GM12875 (cell line): ENCODE results near the gene STX8.

Source experiments
- H3K4me3 ChIP-seq: one replicate; pipeline ENCODE4 v1.5.1; 2011; ENCODE audit warnings: low read depth, low read length, control low read depth
- TF ChIP-seq, protein P1 (sequence below): IDR thresholded peaks from 2 replicates; pipeline ENCODE4 v1.5.1; 2011; ENCODE audit warnings: low read depth, mild to moderate bottlenecking, control low read depth, inconsistent platforms, low read length, moderate library complexity, borderline replicate concordance; ENCODE audit not compliant: insufficient read depth

STX8 gene

DNA sequence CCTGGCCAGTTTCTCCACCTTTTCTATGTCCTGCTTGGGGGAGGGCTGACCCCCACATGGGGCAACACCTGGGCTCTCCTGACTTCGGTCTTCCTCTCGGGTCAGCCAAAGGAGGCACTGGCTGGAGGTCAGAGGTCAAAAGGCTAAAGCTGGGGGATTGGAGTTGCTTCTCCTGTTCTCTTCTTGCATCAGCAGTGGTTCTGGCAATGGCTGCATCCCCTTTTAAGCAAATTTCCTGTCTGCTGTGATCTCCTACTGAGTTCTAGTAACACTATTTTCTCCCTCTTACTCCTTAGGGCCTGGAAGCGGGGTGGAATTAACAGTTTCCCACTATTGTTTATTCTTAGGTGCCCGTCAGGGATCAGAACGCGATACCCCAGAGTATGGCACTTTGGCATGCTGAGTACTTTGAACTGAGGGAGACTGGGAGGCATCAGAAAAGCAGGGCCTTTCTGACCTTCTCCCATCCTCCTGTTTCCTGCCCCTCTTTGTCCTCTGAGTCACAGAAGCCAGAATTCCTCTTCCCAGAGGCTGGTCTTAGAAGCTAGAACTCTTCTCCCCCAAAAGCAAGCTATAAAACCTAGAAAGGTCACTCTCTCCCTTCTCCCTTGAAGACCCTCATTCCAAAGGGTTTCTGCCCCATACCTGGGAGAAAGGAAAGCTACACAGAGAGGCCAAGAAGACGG is 268.2 kb downstream of the STX8 start:
- TF ChIP-seq, protein P1, sequence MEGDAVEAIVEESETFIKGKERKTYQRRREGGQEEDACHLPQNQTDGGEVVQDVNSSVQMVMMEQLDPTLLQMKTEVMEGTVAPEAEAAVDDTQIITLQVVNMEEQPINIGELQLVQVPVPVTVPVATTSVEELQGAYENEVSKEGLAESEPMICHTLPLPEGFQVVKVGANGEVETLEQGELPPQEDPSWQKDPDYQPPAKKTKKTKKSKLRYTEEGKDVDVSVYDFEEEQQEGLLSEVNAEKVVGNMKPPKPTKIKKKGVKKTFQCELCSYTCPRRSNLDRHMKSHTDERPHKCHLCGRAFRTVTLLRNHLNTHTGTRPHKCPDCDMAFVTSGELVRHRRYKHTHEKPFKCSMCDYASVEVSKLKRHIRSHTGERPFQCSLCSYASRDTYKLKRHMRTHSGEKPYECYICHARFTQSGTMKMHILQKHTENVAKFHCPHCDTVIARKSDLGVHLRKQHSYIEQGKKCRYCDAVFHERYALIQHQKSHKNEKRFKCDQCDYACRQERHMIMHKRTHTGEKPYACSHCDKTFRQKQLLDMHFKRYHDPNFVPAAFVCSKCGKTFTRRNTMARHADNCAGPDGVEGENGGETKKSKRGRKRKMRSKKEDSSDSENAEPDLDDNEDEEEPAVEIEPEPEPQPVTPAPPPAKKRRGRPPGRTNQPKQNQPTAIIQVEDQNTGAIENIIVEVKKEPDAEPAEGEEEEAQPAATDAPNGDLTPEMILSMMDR = no peak
- no peak overlapping the region for H3K4me3 ChIP-seq

DNA sequence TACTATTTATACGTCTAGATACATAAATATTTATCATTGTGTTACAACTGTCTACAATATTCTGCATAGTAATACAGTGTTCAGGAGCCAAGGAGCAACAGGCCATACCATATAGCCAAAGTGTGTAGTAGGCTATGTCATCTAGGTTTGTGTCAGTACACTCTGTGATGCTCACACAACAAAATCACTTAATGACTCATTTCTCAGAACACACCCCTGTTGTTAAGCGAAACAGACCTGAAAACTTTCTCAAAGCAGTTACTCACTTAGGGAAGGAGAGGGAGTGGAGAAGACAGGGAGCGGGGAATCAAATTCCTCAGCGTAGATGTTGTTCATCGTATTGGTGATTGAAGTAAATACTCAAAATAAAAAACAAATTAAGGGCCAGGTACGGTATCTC is 269.5 kb downstream of the STX8 start:
- TF ChIP-seq, protein P1 = no peak
- no peak overlapping the region for H3K4me3 ChIP-seq

DNA sequence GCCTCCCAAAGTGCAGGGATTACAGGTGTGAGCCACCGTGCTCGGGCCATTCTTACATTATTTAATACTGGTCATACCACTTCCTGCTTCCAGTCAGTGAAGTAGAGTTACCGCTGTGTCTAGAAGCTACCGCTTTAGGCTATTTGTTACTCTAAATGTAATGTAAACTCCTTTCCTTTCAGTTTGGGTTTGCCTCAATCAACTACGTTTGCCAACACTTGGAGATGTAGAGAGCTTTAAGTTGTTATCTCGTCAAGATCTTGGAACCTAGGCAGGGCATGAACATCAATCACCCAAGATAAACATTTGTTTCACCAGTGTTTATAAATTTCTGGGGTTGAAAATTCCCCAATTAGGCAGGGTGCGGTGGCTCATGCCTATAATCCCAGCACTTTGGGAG is 275.9 kb downstream of the STX8 start:
- TF ChIP-seq, protein P1 = no peak
- no peak overlapping the region for H3K4me3 ChIP-seq

DNA sequence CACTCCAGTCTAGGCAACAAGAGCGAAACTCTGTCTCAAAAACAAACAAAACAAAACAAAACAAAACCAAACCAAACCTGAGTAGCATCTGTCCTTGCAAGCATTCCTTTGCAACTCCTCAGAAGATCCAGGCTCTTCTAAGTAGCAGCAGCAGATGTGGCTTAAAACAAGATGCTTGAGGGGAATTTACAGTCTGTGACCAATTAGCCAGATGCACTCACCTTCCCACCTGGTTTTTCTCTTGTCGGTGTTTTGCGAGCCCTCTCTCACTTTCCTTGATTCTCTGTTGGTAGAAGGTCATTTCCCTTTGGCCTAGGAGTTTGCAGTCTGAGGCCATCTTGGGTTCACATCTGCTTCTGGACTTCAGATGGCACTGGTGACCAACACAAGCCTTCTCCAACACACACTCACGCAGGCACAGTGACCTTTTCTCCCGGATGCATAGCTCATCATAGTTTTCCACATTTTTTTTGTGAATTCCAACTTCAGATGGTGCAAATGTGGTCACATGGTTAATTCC is 276.8 kb downstream of the STX8 start:
- no peak overlapping the region for H3K4me3 ChIP-seq
- TF ChIP-seq, protein P1 = no peak

DNA sequence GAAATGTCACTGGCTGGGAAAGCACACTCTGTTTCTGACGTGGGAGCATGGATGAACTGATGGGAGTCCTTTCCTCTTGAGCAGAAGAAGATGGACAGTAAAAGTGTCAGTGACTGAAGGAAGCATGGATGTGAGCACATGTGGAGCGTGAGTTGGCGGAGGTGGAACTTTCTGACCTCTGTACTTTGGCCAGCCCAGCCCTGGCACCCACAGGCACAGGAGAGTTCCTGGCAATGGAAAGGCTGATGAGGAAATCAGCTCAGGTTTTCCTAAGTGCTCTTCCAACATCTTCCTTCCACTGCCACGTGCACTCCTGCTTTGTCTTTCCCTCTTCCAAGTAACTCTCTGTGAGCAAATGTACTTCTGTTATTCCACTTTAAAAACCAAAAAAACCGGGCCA is 277.5 kb downstream of the STX8 start:
- TF ChIP-seq, protein P1 = no peak
- H3K4me3 ChIP-seq = no peak overlapping the region

DNA sequence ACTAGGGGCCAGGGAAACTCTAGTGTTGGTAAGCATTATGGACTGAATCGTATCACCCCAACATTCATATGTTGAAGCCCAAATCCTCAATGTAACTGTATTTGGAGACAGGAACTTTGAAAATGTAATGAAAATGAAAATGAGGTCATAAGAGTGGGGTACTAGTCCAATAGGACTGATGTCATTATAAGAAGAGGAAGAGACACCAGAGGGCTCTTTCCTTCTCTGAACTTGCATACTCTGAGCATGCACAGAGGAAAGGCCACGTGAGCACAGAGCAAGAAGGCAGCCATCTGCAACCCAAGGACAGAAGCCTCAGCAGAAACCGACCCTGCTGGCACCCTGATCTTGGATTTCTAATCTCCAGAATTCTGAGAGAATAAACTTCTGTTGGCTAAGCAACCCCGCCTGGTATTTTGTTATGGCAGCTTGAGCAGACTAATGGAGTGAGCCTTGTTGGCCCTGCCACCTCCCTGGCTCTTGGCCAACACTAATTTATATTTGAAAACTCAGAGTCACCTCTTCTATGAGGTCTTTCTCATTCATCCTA is 280.9 kb downstream of the STX8 start:
- TF ChIP-seq, protein P1 = no peak
- H3K4me3 ChIP-seq = no peak overlapping the region

DNA sequence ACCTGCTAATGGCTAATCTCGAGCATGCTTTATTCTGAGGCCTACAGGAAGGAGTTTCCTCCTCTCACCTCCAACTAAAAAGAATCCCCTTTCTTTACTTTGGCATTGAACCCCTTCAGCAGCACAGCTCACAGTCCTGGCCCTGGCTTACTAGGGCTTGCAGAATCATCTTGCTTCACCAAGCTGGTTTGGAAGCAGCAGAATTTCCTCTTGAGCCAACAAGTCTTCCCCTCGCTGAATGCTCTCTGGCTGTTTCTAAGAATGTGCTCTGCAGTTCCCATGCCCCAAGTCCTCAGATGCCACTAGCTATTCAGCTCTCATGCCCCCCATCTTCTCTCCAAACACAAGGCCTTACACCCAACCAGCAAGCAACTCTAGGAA is 283.1 kb downstream of the STX8 start:
- H3K4me3 ChIP-seq = no peak overlapping the region
- TF ChIP-seq, protein P1 = no peak
